C4-2B (cell line): ENCODE data around the gene SLC6A9.

Experiments
- H3K27ac ChIP-seq: fragments of 450-650 bp; 2 replicates; pipeline ENCODE4 v1.5.1; 2017
- ZFX ChIP-seq: fragments of 450-650 bp; IDR thresholded peaks from 2 replicates; pipeline ENCODE4 v1.6.1; 2017
- TF ChIP-seq, protein P1 (sequence below): fragments of 450-650 bp; conservative IDR thresholded peaks from 2 replicates; pipeline ENCODE4 v1.5.1; 2017; ENCODE audit warnings: mild to moderate bottlenecking

SLC6A9 gene

DNA sequence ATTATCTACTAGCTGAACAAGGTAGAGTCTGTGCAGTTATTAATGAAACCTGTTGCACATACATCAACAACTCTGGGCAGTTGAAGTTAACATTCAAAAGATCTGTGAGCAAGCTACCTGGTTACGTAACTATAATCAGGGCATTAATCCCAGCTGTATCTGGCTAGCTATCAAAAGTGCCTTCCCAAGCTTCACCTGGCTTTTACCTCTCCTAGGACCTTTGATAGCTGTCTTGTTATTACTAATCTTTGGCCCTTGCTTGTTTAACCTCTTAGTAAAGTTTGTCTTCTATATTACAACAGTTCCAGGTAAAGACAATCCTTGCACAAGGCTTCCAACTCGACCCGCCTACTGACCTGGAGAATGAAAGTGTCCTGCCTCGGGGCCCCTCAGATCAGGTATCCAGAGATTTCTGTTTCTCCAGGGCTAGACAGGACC is 29.6 kb upstream of the SLC6A9 start:
- TF ChIP-seq, protein P1, sequence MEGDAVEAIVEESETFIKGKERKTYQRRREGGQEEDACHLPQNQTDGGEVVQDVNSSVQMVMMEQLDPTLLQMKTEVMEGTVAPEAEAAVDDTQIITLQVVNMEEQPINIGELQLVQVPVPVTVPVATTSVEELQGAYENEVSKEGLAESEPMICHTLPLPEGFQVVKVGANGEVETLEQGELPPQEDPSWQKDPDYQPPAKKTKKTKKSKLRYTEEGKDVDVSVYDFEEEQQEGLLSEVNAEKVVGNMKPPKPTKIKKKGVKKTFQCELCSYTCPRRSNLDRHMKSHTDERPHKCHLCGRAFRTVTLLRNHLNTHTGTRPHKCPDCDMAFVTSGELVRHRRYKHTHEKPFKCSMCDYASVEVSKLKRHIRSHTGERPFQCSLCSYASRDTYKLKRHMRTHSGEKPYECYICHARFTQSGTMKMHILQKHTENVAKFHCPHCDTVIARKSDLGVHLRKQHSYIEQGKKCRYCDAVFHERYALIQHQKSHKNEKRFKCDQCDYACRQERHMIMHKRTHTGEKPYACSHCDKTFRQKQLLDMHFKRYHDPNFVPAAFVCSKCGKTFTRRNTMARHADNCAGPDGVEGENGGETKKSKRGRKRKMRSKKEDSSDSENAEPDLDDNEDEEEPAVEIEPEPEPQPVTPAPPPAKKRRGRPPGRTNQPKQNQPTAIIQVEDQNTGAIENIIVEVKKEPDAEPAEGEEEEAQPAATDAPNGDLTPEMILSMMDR, result no peak
- TF ChIP-seq ZFX, result no peak
- H3K27ac ChIP-seq, result no peak overlapping the region

DNA sequence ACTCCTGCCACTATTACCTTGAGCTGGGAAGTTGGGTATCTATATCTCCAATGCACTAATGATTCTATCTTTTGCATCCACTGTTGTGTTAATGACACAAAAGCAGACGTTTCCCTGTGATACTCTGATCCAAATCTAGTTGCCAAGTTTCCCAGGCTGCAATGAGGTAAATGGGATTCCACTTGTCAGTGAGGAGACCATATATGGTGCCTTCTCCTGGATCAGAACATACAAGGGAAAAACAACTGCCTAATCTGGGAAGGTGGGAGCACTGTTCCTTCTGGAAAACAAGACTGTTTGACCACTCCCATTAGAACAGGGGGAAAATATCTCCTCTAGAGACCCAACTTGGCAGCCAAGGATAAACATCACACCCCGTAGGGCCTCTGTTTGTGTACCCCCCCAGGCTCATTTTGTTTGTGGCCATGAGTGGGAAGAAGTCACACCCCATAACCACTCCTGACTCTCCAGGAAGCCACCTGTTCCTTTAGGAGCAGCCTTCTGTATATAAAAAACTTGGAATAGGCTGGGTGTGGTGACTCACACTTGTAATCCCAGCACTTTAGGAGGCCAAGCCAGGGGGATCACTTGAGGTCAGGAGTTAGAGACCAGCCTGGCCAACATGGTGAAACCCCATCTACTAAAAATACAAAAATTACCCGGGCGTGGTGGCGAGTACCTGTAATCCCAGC is 28.5 kb upstream of the SLC6A9 start:
- no peak overlapping the region for H3K27ac ChIP-seq
- TF ChIP-seq, protein P1, result no peak
- no peak for TF ChIP-seq ZFX

DNA sequence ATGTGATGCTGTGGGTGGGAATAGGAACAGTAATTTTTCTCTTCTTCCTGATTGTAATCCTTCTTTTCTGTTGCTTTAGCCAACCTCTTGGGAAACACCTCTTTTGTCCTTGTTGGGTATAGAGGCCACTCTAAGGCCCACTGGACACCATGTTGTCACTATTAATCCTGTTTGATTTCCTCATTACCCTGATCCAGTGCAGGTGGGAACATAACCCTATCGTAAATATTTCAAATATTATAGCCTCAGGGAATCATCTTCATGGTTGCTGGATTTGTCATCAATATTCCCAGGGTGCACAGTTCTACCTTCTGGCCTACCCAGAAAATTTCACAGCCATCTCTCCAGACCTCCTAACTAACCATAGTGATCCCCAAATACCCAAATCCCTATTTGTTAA is 27.9 kb upstream of the SLC6A9 start:
- TF ChIP-seq ZFX, result no peak
- TF ChIP-seq, protein P1, result no peak

DNA sequence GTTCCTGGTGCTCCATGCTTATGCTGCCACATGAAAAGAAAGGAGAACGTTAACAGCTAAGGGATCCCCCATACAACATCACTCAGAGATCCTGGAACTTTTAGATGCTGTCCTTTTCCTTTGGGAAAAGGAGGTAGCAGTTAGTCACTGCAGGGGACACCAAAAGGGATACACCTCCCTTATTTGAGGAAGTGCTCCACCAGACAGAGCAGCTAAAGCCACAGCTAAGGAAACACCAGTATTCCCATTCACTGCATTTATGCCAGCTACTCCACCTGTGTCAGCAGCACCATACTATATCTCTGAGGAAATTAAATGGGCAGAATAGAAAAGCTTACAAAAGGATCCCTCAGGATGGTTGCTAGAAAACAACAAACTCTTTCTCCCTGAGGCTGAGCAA is 26.0 kb upstream of the SLC6A9 start:
- no peak for TF ChIP-seq ZFX
- TF ChIP-seq, protein P1, result no peak
- no peak overlapping the region for H3K27ac ChIP-seq

More for the DNA sequence above, 27.9 kb upstream of the SLC6A9 start:
- no peak overlapping the region for H3K27ac ChIP-seq

DNA sequence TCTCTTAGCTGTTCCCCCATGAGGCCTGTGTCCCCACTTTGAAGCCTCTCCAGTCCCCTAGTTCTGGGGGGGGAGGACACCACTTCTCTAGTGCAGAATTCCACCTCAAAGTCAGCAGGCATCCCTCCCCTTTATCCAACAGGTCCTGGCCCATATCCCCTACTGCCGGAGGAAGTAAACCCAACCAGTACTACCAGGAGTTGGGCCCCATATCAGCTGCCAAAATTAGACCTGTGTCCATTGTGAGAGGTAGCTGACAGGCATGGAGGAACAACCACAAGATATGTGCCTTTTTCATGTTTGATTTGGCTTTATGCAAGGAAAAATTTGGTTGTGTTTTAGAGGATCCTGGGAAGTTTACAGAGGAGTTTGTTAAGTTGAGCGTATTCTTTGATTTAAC is 22.1 kb upstream of the SLC6A9 start:
- TF ChIP-seq, protein P1, result no peak
- TF ChIP-seq ZFX, result no peak
- H3K27ac ChIP-seq, result no peak overlapping the region

DNA sequence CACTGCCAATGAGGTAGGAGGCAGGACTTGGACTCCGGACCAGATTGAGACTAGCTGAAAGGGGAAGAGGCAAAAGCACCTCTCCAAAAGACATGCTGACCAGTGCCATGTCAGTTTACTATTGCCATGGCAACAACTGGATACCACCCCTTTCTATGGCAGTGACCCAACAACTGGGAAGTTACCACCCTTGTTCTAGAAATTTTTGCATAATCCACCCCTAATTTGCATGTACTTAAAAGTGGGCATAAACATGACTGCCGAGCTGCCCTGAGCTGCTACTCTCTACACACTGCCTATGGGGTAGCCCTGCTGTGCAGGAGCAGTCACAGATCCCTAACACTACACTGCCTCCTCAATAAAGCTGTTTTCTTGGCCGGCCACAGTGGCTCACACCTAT is 19.0 kb upstream of the SLC6A9 start:
- TF ChIP-seq ZFX, result no peak
- TF ChIP-seq, protein P1, result no peak
- H3K27ac ChIP-seq, result no peak overlapping the region

DNA sequence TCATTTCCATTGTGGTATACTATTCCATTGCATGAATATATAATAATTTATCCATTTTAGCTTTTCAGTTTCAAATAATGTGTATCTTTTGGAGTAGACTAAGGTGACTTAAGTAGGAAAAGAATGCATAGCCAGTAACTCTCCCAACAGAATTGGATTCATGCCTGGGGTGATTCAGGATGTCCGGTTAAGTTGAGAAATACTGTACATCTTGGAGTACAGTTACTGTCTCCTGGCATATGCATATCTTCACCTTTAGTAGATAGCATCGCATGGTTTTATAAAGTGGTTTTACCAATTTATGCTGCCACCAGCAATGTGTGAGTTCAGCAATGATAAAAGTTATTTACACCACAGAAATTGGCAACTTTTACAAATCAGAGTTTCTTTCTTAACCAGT is 18.6 kb upstream of the SLC6A9 start:
- H3K27ac ChIP-seq, result no peak overlapping the region

More for the DNA sequence above, 18.6 kb upstream of the SLC6A9 start:
- TF ChIP-seq, protein P1, result no peak
- TF ChIP-seq ZFX, result no peak
